Liver (tissue), 9 donors: ENCODE results near the gene MBP. TPM values are rescaled to one million over a fixed set of nuclear protein-coding genes. Genes with fewer than 3 reads are reported as not detected.

Experiments
- DNase-seq: peaks from one replicate; pipeline ENCODE4 v3.0.0-alpha.2; 2017; ENCODE audit warnings: low spot score
- H3K27ac ChIP-seq, 2 donors: one replicate each; pipeline ENCODE4 v1.7.0; 2013; ENCODE audit warnings: inconsistent platforms in 2 of 2, low read length in 2 of 2, control low read depth in 1 of 2, low read depth in 1 of 2, mild to moderate bottlenecking in 1 of 2
- H3K27me3 ChIP-seq, 4 donors: one replicate each; pipeline versions ENCODE4 v1.6.1 to v1.7.0; 2013; ENCODE audit warnings: low read length in 3 of 4, inconsistent platforms in 1 of 4, mild to moderate bottlenecking in 1 of 4, moderate library complexity in 1 of 4; ENCODE audit not compliant: control insufficient read depth in 4 of 4, insufficient read depth in 4 of 4
- H3K36me3 ChIP-seq, 4 donors: one replicate each; pipeline versions ENCODE4 v1.6.1 to v1.7.0; 2013; ENCODE audit warnings: low read length in 3 of 4, mild to moderate bottlenecking in 3 of 4, low read depth in 1 of 4, moderate library complexity in 1 of 4; ENCODE audit not compliant: control insufficient read depth in 4 of 4, insufficient read depth in 3 of 4
- H3K4me1 ChIP-seq, 4 donors: one replicate each; pipeline versions ENCODE4 v1.6.1 to v1.7.0; 2013; ENCODE audit warnings: low read length in 3 of 4, mild to moderate bottlenecking in 3 of 4, moderate library complexity in 1 of 4; ENCODE audit not compliant: control insufficient read depth in 4 of 4, insufficient read depth in 4 of 4
- H3K4me3 ChIP-seq, 3 donors: one replicate each; pipeline versions ENCODE4 v1.6.1 to v1.7.0; 2013; ENCODE audit warnings: low read length in 3 of 3, control low read depth in 1 of 3, low read depth in 1 of 3, mild to moderate bottlenecking in 1 of 3
- H3K9ac ChIP-seq, 2 donors: one replicate each; pipeline ENCODE4 v1.7.0; 2013; ENCODE audit warnings: low read length in 2 of 2, mild to moderate bottlenecking in 2 of 2, moderate library complexity in 2 of 2, control low read depth in 1 of 2, low read depth in 1 of 2
- H3K9me3 ChIP-seq, 4 donors: one replicate each; pipeline versions ENCODE4 v1.6.1 to v1.7.0; 2013; ENCODE audit warnings: low read length in 3 of 4; ENCODE audit not compliant: control insufficient read depth in 4 of 4
- CTCF ChIP-seq: fragments of 150-350 bp; IDR thresholded peaks from 2 replicates; pipeline ENCODE4 v1.5.1; 2017; ENCODE audit warnings: improper control_type of control experiment, low read depth, low read length; ENCODE audit not compliant: missing input control
- EGR1 ChIP-seq, 2 donors: IDR thresholded peaks; 2 replicates each; pipeline ENCODE4 v1.6.1; 2016 to 2018; ENCODE audit warnings: antibody characterized with exemption in 2 of 2, low read depth in 2 of 2
- FOXA1 ChIP-seq: IDR thresholded peaks from 2 replicates; pipeline ENCODE4 v1.6.1; 2016; ENCODE audit warnings: antibody characterized with exemption
- FOXA2 ChIP-seq: IDR thresholded peaks from 2 replicates; pipeline ENCODE4 v1.6.1; 2016; ENCODE audit warnings: antibody characterized with exemption
- GABPA ChIP-seq, 2 donors: IDR thresholded peaks in 1 of 2; conservative IDR thresholded peaks in 1 of 2; 2 replicates each; pipeline ENCODE4 v1.6.1; 2016; ENCODE audit warnings: antibody characterized with exemption in 2 of 2, mild to moderate bottlenecking in 1 of 2, moderate library complexity in 1 of 2
- HNF4A ChIP-seq, 2 donors: conservative IDR thresholded peaks; 2 replicates each; pipeline ENCODE4 v1.6.1; 2016; ENCODE audit warnings: antibody characterized with exemption in 2 of 2, mild to moderate bottlenecking in 2 of 2
- HNF4G ChIP-seq: IDR thresholded peaks from 2 replicates; pipeline ENCODE4 v1.6.1; 2016; ENCODE audit warnings: antibody characterized with exemption
- JUND ChIP-seq, 2 donors: IDR thresholded peaks; 2 replicates each; pipeline ENCODE4 v1.6.1; 2016; ENCODE audit warnings: antibody characterized with exemption in 2 of 2
- MAX ChIP-seq: IDR thresholded peaks from 2 replicates; pipeline ENCODE4 v1.6.1; 2016; ENCODE audit warnings: antibody characterized with exemption
- NR2F2 ChIP-seq: IDR thresholded peaks from 2 replicates; pipeline ENCODE4 v1.6.1; 2016; ENCODE audit warnings: antibody characterized with exemption
- RAD21 ChIP-seq, 2 donors: IDR thresholded peaks; 2 replicates each; pipeline ENCODE4 v1.6.1; 2016; ENCODE audit warnings: antibody characterized with exemption in 2 of 2, mild to moderate bottlenecking in 2 of 2
- RXRA ChIP-seq, 2 donors: IDR thresholded peaks; 2 replicates each; pipeline ENCODE4 v1.6.1; 2017 to 2018; ENCODE audit warnings: antibody characterized with exemption in 2 of 2, mild to moderate bottlenecking in 1 of 2
- SP1 ChIP-seq: IDR thresholded peaks from 2 replicates; pipeline ENCODE4 v1.6.1; 2018; ENCODE audit warnings: antibody characterized with exemption, mild to moderate bottlenecking
- TAF1 ChIP-seq: conservative IDR thresholded peaks from 2 replicates; pipeline ENCODE4 v1.6.1; 2016; ENCODE audit warnings: antibody characterized with exemption, mild to moderate bottlenecking
- YY1 ChIP-seq: IDR thresholded peaks from 2 replicates; pipeline ENCODE4 v1.6.1; 2016; ENCODE audit warnings: antibody characterized with exemption, mild to moderate bottlenecking
- ZBTB33 ChIP-seq: IDR thresholded peaks from 2 replicates; pipeline ENCODE4 v1.6.1; 2016; ENCODE audit warnings: antibody characterized with exemption
- WGBS: extraction: QIAGEN DNeasy Blood & Tissue Kit; methylation state at CpG from one replicate; pipeline ENCODE4 v1.1.7; 2013; 5-methylcytosine and 5-hydroxymethylcytosine counted together
- polyA plus RNA-seq, 2 donors: library from polyadenylated mRNA; stranded (reverse) in 1 of 2; unstranded in 1 of 2; fragments of 200-250 nt in 1 of 2; fragments of >200 nt in 1 of 2; fragmentation: Nextera tagmentation in 1 of 2; extraction: Ambion mirVana in 1 of 2; gene quantifications; one replicate each; pipeline versions ENCODE4 v1.2.1 to v1.2.3, GENCODE V29; 2013 to 2015
- total RNA-seq, 2 donors: library from RNA; depleted of rRNA; stranded (reverse); fragments of >200 nt; gene quantifications; one replicate each; pipeline ENCODE4 v1.2.3, GENCODE V29; 2014
- TF ChIP-seq, protein P1 (sequence below): IDR thresholded peaks from 2 replicates; pipeline ENCODE4 v1.6.1; 2016; ENCODE audit warnings: antibody characterized with exemption
- TF ChIP-seq, protein P2 (sequence below): IDR thresholded peaks from 2 replicates; pipeline ENCODE4 v1.6.1; 2016; ENCODE audit warnings: antibody characterized with exemption, mild to moderate bottlenecking
- donor health status: healthy.
- donor health status: healthy.
- donor health status: healthy.
- donor health status: healthy.
- donor health status: healthy.

The MBP gene
- total and polyA plus RNA-seq, 4 donors = 9.7 to 23.3 (median 17.7) TPM

GRCh38 chr18:77056344-77057005 is 76.1 kb downstream of the MBP start:
- H3K4me1 ChIP-seq = peaks cover 11 to 34% (median 27%) of the 10 kb centered on the region in 4 donors
- H3K9ac ChIP-seq = peak overlapping the region in 1 of 2 donors; percentile 44
- peaks cover 0 to 2% (median 0%) of the 10 kb centered on the region in 4 donors for H3K36me3 ChIP-seq
- no peak overlapping the region for H3K4me3 ChIP-seq
- WGBS = 48% methylated on average over 21 of the region's 21 CpGs
- TF ChIP-seq RXRA (IDR thresholded peaks at IDR 0.05) = no peak
- TF ChIP-seq HNF4A (conservative IDR thresholded peaks at IDR 0.05) = peak; percentile 4 to 70
- no peaks in the 10 kb centered on the region for H3K27me3 ChIP-seq
- H3K9me3 ChIP-seq = no peaks in the 10 kb centered on the region
- no peak for DNase-seq
- peak overlapping the region; percentile 84 to 89 for H3K27ac ChIP-seq

- no peak for DNase-seq
- H3K9ac ChIP-seq = peak overlapping the region; percentile 4 to 49
- peaks cover 11 to 34% (median 27%) of the 10 kb centered on the region in 4 donors for H3K4me1 ChIP-seq
- 62% methylated on average over 15 of the region's 15 CpGs for WGBS
- TF ChIP-seq FOXA2 (no peak), CTCF (no peak), EGR1 (IDR thresholded peaks at IDR 0.05; ENCODE audit: low read depth in 2 of 2) (no peak), HNF4G (no peak), FOXA1 (no peak), RAD21 (IDR thresholded peaks at IDR 0.05) (no peak), GABPA (IDR thresholded peaks at IDR 0.05 in 1 of 2, conservative IDR thresholded peaks at IDR 0.05 in 1 of 2) (no peak), JUND (IDR thresholded peaks at IDR 0.05) (peak; percentile 36), ZBTB33 (no peak), SP1 (peak; percentile 32), YY1 (no peak), MAX (no peak), TAF1 (no peak), RXRA (IDR thresholded peaks at IDR 0.05) (peak; percentile 65 to 85), NR2F2 (peak; percentile 28), HNF4A (conservative IDR thresholded peaks at IDR 0.05) (peak in 1 of 2 donors; percentile 19)
- TF ChIP-seq, protein P1, sequence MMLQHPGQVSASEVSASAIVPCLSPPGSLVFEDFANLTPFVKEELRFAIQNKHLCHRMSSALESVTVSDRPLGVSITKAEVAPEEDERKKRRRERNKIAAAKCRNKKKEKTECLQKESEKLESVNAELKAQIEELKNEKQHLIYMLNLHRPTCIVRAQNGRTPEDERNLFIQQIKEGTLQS = no peak
- TF ChIP-seq, protein P2, sequence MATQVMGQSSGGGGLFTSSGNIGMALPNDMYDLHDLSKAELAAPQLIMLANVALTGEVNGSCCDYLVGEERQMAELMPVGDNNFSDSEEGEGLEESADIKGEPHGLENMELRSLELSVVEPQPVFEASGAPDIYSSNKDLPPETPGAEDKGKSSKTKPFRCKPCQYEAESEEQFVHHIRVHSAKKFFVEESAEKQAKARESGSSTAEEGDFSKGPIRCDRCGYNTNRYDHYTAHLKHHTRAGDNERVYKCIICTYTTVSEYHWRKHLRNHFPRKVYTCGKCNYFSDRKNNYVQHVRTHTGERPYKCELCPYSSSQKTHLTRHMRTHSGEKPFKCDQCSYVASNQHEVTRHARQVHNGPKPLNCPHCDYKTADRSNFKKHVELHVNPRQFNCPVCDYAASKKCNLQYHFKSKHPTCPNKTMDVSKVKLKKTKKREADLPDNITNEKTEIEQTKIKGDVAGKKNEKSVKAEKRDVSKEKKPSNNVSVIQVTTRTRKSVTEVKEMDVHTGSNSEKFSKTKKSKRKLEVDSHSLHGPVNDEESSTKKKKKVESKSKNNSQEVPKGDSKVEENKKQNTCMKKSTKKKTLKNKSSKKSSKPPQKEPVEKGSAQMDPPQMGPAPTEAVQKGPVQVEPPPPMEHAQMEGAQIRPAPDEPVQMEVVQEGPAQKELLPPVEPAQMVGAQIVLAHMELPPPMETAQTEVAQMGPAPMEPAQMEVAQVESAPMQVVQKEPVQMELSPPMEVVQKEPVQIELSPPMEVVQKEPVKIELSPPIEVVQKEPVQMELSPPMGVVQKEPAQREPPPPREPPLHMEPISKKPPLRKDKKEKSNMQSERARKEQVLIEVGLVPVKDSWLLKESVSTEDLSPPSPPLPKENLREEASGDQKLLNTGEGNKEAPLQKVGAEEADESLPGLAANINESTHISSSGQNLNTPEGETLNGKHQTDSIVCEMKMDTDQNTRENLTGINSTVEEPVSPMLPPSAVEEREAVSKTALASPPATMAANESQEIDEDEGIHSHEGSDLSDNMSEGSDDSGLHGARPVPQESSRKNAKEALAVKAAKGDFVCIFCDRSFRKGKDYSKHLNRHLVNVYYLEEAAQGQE = no peak
- H3K27ac ChIP-seq = peak overlapping the region; percentile 84 to 89
- H3K9me3 ChIP-seq = no peaks in the 10 kb centered on the region
- peaks cover 0 to 2% (median 0%) of the 10 kb centered on the region in 4 donors for H3K36me3 ChIP-seq
- no peaks in the 10 kb centered on the region for H3K27me3 ChIP-seq
- no peak overlapping the region for H3K4me3 ChIP-seq
Measured at GRCh38 chr18:77055429-77056300, 76.9 kb downstream of the MBP start.
